IPS-18c (cell line): ENCODE results near the gene KRT4.

ENCODE experiments used
- H3K4me3 ChIP-seq: 2 replicates; pipeline ENCODE4 v1.7.0; 2013; ENCODE audit warnings: low read depth, mild to moderate bottlenecking, low read length, moderate library complexity; ENCODE audit not compliant: insufficient read depth
- H3K9me3 ChIP-seq: one replicate; pipeline ENCODE4 v1.6.1; 2013; ENCODE audit warnings: mild to moderate bottlenecking, low read length, moderate library complexity; ENCODE audit not compliant: control insufficient read depth, insufficient read depth

Gene KRT4

GRCh38 chr12:52757449-52758176 is 56.3 kb downstream of the KRT4 start:
- H3K4me3 ChIP-seq: no peak overlapping the region
- peaks cover 5% of the 10 kb centered on the region for H3K9me3 ChIP-seq
